ENCODE data around the gene REELD1. TPM values are rescaled to one million over a fixed set of nuclear protein-coding genes. Genes with fewer than 3 reads are reported as not detected.

Gene REELD1
- total RNA-seq, 1 donor from 2014 or later: not detected

- Histone ChIP-seq H3K4me3 (ENCODE audit: insufficient read depth, low read depth, low read length) (no peak overlapping the region), H3K4me1 (ENCODE audit: insufficient read depth, low read length) (peaks cover 9% of the 10 kb centered on the region), H3K27ac (ENCODE audit: low read depth, low read length) (no peak overlapping the region), H3K36me3 (ENCODE audit: insufficient read depth, low read length) (no peaks in the 10 kb centered on the region), H2AFZ (ENCODE audit: low read depth, low read length) (no peak overlapping the region), H3K79me2 (ENCODE audit: insufficient read depth, low read length) (no peaks in the 10 kb centered on the region), H3K9ac (ENCODE audit: low read length) (no peak overlapping the region), H3K27me3 (ENCODE audit: insufficient read depth, low read length) (no peaks in the 10 kb centered on the region), H4K20me1 (ENCODE audit: insufficient read depth, low read length) (no peaks in the 10 kb centered on the region), H3K4me2 (ENCODE audit: low read length) (no peak overlapping the region), H3K9me3 (ENCODE audit: insufficient read depth, low read depth, low read length) (no peaks in the 10 kb centered on the region)
- Mint-ChIP-seq H3K36me3 (ENCODE audit: low read depth, unreplicated experiment) (peaks cover 4% of the 10 kb centered on the region), H3K27ac (ENCODE audit: unreplicated experiment) (no peak overlapping the region), H3K4me1 (ENCODE audit: low read depth, unreplicated experiment) (peaks cover 14% of the 10 kb centered on the region), H3K4me3 (ENCODE audit: unreplicated experiment) (no peak overlapping the region), H3K9me3 (ENCODE audit: unreplicated experiment) (no peaks in the 10 kb centered on the region), H3K27me3 (ENCODE audit: low read depth, unreplicated experiment) (no peaks in the 10 kb centered on the region)
- DNase-seq (ENCODE audit: low read depth) (no peak), FAIRE-seq (no peak)
- TF ChIP-seq EZH2 (IDR thresholded peaks at IDR 0.05; ENCODE audit: insufficient read depth, low read length) (no peak), CTCF (IDR thresholded peaks at IDR 0.05; ENCODE audit: insufficient read depth, low read depth, low read length) (no peak)
Measured at GRCh38 chr4:146260521-146260920, 46.2 kb downstream of the REELD1 start.

DNA sequence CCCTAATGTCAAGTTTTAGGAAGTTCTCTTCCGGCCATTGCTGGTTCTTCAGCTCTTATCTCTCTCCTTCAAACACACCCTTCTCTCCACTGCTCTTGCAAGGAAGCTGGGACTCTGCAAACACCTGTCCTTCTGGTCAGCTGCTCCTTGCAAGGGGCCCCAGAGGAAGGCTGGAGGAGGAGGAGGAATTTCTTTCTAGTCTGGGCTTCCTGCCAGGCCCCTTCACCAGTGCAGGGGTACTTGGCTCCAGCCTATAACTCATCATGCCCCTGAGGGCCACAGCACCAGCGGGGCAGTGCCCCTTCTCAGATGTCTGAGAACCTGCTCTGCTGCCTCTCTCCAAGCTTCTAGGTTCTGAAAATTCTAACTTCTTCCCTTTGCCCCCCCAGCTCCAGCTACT, 46.7 kb downstream of the REELD1 start:
- no peak for DNase-seq (ENCODE audit: low read depth)
- H3K4me3 ChIP-seq (ENCODE audit: insufficient read depth, low read depth, low read length): no peak overlapping the region

More for the DNA sequence above, 46.7 kb downstream of the REELD1 start:
- Histone ChIP-seq H4K20me1 (ENCODE audit: insufficient read depth, low read length) (no peaks in the 10 kb centered on the region), H3K79me2 (ENCODE audit: insufficient read depth, low read length) (no peaks in the 10 kb centered on the region), H2AFZ (ENCODE audit: low read depth, low read length) (no peak overlapping the region), H3K27ac (ENCODE audit: low read depth, low read length) (no peak overlapping the region), H3K9me3 (ENCODE audit: insufficient read depth, low read depth, low read length) (no peaks in the 10 kb centered on the region), H3K27me3 (ENCODE audit: insufficient read depth, low read length) (no peaks in the 10 kb centered on the region), H3K9ac (ENCODE audit: low read length) (no peak overlapping the region), H3K36me3 (ENCODE audit: insufficient read depth, low read length) (no peaks in the 10 kb centered on the region), H3K4me1 (ENCODE audit: insufficient read depth, low read length) (peaks cover 7% of the 10 kb centered on the region), H3K4me2 (ENCODE audit: low read length) (no peak overlapping the region)
- no peak overlapping the region for H3K4me3 Mint-ChIP-seq (ENCODE audit: unreplicated experiment)
- FAIRE-seq: no peak
- H3K4me1 Mint-ChIP-seq (ENCODE audit: low read depth, unreplicated experiment): peaks cover 9% of the 10 kb centered on the region
- TF ChIP-seq CTCF (IDR thresholded peaks at IDR 0.05; ENCODE audit: insufficient read depth, low read depth, low read length) (no peak), EZH2 (IDR thresholded peaks at IDR 0.05; ENCODE audit: insufficient read depth, low read length) (no peak)
- no peak overlapping the region for H3K27ac Mint-ChIP-seq (ENCODE audit: unreplicated experiment)
- H3K36me3 Mint-ChIP-seq (ENCODE audit: low read depth, unreplicated experiment): peaks cover 4% of the 10 kb centered on the region
- no peaks in the 10 kb centered on the region for H3K9me3 Mint-ChIP-seq (ENCODE audit: unreplicated experiment)
- no peaks in the 10 kb centered on the region for H3K27me3 Mint-ChIP-seq (ENCODE audit: low read depth, unreplicated experiment)

All from astrocyte (in vitro differentiated cells and primary cell).